Ectodermal cell (in vitro differentiated cells): ENCODE data around the gene DPCD.

ENCODE experiments used
- H3K27ac ChIP-seq: 2 replicates; pipeline ENCODE4 v1.7.0; 2013; ENCODE audit warnings: mild to moderate bottlenecking, low read depth, low read length; ENCODE audit not compliant: insufficient read depth, poor library complexity, severe bottlenecking
- H3K27me3 ChIP-seq: 2 replicates; pipeline ENCODE4 v1.7.0; 2013; ENCODE audit warnings: mild to moderate bottlenecking, low read length; ENCODE audit not compliant: insufficient read depth, control insufficient read depth, poor library complexity, severe bottlenecking
- H3K36me3 ChIP-seq: one replicate; pipeline ENCODE4 v1.7.0; 2013; ENCODE audit warnings: low read length; ENCODE audit not compliant: control insufficient read depth, insufficient read depth
- H3K4me1 ChIP-seq: one replicate; pipeline ENCODE4 v1.7.0; 2013; ENCODE audit warnings: low read length; ENCODE audit not compliant: control insufficient read depth, insufficient read depth
- H3K4me3 ChIP-seq: 2 replicates; pipeline ENCODE4 v1.7.0; 2013; ENCODE audit warnings: low read depth, low read length, control low read depth; ENCODE audit not compliant: insufficient read depth
- H3K9me3 ChIP-seq: 2 replicates; pipeline ENCODE4 v1.7.0; 2013; ENCODE audit warnings: mild to moderate bottlenecking, low read length, moderate library complexity; ENCODE audit not compliant: control insufficient read depth
- WGBS, 2 experiments: methylation state at CpG; one replicate each; pipeline ENCODE4 v1.1.7; 2013; ENCODE audit warnings: missing lambda C conversion rate in 2 of 2; 5-methylcytosine and 5-hydroxymethylcytosine counted together

Gene DPCD

GRCh38 chr10:101560298-101561067 lies 27.6 kb upstream of the DPCD start:
- no peaks in the 10 kb centered on the region for H3K9me3 ChIP-seq
- peaks cover 2% of the 10 kb centered on the region for H3K27me3 ChIP-seq
- H3K36me3 ChIP-seq, result no peaks in the 10 kb centered on the region
- no peaks in the 10 kb centered on the region for H3K4me1 ChIP-seq
- no peak overlapping the region for H3K4me3 ChIP-seq
- 82 to 89% methylated on average over 2 of the region's 2 CpGs for whole genome bisulfite sequencing, 2 experiments
- H3K27ac ChIP-seq, result no peak overlapping the region

- H3K27me3 ChIP-seq, result peaks cover 10% of the 10 kb centered on the region
- H3K4me1 ChIP-seq, result no peaks in the 10 kb centered on the region
- no peaks in the 10 kb centered on the region for H3K9me3 ChIP-seq
- 93 to 94% methylated on average over 15 of the region's 15 CpGs for WGBS, 2 experiments
- no peaks in the 10 kb centered on the region for H3K36me3 ChIP-seq
- no peak overlapping the region for H3K4me3 ChIP-seq
- H3K27ac ChIP-seq, result no peak overlapping the region
Measured at GRCh38 chr10:101561068-101561915, 26.8 kb upstream of the DPCD start.

- Histone ChIP-seq H3K27me3 (peaks cover 19% of the 10 kb centered on the region), H3K4me1 (no peaks in the 10 kb centered on the region), H3K27ac (no peak overlapping the region), H3K36me3 (no peaks in the 10 kb centered on the region), H3K9me3 (no peaks in the 10 kb centered on the region), H3K4me3 (no peak overlapping the region)
- WGBS, 2 experiments, result 95 to 97% methylated on average over 5 of the region's 5 CpGs
Measured at GRCh38 chr10:101562231-101562630, 25.9 kb upstream of the DPCD start.

- no peaks in the 10 kb centered on the region for H3K4me1 ChIP-seq
- H3K9me3 ChIP-seq, result no peaks in the 10 kb centered on the region
- H3K36me3 ChIP-seq, result no peaks in the 10 kb centered on the region
- H3K27ac ChIP-seq, result no peak overlapping the region
- no peak overlapping the region for H3K4me3 ChIP-seq
- peaks cover 27% of the 10 kb centered on the region for H3K27me3 ChIP-seq
- WGBS, 2 experiments, result 82 to 88% methylated on average over 2 to 3 of the region's 3 CpGs
Measured at GRCh38 chr10:101563007-101563406, 25.1 kb upstream of the DPCD start.

DNA sequence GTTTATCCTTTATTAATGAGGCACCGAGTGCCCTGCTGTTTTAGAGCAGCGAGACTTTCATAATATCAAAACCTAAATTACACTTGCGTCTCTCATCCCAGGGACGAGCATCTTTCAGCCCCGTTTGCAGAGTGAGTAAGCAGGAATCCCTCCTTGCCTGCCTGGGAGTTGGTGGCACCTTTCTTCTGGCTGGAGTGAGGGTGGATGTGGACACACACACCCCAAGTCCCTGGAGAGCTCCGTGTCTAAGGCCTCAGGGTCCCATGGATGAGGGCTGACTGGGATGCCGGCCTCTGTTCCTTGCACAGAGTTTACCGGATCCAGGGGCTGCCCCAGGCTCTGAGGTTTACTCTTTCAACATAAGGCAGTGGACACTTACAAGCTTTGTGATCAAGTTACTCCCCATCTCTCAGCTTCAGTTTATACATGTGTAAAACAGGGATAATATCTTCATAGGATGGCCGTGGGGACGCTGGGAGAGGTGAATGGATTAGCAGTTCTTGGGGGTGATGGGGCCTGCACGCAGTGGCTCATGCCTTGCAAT lies 24.6 kb upstream of the DPCD start:
- Histone ChIP-seq H3K36me3 (no peaks in the 10 kb centered on the region), H3K4me3 (no peak overlapping the region), H3K27me3 (peaks cover 33% of the 10 kb centered on the region), H3K4me1 (no peaks in the 10 kb centered on the region), H3K9me3 (no peaks in the 10 kb centered on the region), H3K27ac (no peak overlapping the region)
- 90% methylated on average over 11 of the region's 11 CpGs for WGBS, 2 experiments

DNA sequence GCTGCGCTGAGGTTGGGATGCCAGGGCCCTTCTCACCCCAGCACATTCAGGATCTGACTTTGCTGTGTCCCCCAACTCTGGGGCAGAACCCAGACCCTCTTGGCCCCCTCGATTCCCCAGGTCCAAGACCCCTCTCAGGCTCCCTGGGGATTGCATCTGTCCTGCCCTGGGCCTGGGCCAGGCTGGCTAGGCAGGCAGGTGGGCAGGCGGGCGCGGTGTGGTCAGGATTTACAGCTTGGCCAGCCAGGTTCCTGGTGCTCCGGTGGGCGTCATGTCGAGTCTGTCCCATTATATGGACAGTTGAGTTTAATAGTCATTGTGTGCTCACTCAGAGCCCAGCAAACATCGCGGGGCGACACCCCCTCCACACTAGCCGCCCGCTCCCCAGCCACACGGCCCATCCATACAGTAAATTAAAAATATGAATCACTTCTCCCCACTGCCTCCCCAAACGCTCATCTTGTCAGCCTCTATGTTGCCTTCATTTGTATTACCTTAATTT lies 23.6 kb upstream of the DPCD start:
- Histone ChIP-seq H3K36me3 (no peaks in the 10 kb centered on the region), H3K27me3 (peaks cover 42% of the 10 kb centered on the region)

DNA sequence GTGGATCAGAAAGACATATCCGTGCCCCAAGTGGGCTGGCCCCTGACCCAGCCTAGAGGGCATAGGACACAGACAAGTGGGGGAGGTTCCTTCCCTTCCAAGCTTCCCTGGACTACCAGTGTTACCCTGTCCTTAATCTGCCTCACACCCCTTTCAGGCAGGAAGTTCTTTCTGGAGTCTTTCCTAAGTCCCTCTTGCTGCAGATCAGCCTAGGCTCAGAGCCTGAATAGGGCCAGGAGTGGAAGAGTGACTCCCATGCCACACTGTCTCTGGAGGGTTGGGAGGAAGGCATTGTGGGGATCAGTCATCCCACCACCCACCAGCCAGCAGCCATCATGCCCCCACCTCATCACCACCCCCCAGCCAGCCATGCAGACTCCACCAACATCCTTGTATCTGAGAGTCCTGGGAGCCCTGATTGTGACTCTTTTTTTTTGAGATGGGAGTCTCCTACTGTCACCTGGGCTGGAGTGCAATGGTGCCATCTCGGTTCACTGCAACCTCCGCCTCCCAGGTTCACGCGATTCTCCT lies 22.7 kb upstream of the DPCD start:
- peaks cover under 1% of the 10 kb centered on the region for H3K4me1 ChIP-seq
- H3K4me3 ChIP-seq, result no peak overlapping the region
- no peak overlapping the region for H3K27ac ChIP-seq
- no peaks in the 10 kb centered on the region for H3K9me3 ChIP-seq
- no peaks in the 10 kb centered on the region for H3K36me3 ChIP-seq
- 90 to 95% methylated on average over 5 of the region's 5 CpGs for WGBS, 2 experiments
- peaks cover 51% of the 10 kb centered on the region for H3K27me3 ChIP-seq

More for the DNA sequence above, 23.6 kb upstream of the DPCD start:
- H3K9me3 ChIP-seq, result no peaks in the 10 kb centered on the region
- no peaks in the 10 kb centered on the region for H3K4me1 ChIP-seq
- no peak overlapping the region for H3K4me3 ChIP-seq
- 88 to 96% methylated on average over 14 to 15 of the region's 15 CpGs for WGBS, 2 experiments
- no peak overlapping the region for H3K27ac ChIP-seq

DNA sequence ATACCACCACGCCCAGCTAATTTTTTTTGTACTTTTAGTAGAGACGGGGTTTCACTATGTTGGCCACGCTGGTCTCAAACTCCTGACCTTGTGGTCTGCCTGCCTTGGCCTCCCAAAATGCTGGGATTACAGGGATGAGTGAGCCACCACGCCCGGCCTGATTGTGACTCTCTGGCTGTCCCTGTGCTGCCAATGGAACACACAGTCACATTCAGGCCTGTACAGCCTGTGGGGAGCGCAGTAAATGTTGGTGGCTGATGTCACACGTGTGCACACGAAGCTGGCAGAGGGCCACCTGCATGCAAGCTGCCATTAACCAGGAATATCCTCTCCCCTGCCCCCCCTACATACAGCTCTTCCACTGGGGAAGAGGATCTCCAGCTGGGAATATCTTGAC lies 22.2 kb upstream of the DPCD start:
- peaks cover 56% of the 10 kb centered on the region for H3K27me3 ChIP-seq
- WGBS, 2 experiments, result 83 to 93% methylated on average over 8 of the region's 8 CpGs
- no peak overlapping the region for H3K27ac ChIP-seq
- H3K9me3 ChIP-seq, result no peaks in the 10 kb centered on the region
- H3K36me3 ChIP-seq, result no peaks in the 10 kb centered on the region
- H3K4me3 ChIP-seq, result no peak overlapping the region
- H3K4me1 ChIP-seq, result peaks cover 5% of the 10 kb centered on the region

DNA sequence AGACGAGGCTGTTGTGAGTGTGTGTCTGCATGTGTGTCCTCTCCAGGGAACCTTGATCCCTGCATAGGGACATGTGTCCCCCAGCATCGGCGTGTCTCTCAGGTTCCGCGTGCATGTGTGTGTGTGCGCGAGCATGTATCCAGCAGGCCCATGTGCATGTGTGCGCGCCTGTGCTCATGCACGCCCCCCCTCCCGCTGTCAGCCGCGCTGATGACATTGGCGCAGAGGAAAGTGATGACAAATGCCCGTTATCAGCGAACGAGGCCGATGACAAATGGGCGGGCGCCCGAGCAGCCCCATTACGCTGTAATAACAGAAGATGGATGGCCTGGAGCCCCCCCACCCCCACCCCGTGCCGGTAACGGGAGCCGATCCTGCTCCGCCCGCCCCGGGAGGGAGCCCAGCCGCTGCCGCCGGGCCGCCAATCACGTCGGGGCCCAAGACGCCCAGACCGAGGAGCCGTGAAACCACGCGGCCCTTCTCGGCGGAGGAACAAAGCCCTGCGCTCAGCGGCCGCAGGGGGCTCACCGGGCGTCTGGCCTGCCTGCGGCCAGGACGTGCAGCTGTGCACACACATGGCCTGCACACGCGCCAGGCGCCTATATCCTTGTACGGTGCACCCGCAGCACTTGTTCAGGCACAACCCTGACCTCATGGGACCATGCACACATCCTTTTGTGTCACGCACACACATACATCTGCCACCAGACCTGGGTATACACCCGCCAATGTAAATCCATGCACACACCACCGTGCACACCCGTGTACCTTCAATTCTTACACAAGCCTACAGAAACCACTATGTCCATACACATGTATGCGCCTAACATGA lies 21.6 kb upstream of the DPCD start:
- Histone ChIP-seq H3K27me3 (peaks cover 62% of the 10 kb centered on the region), H3K4me3 (no peak overlapping the region), H3K27ac (no peak overlapping the region), H3K4me1 (peaks cover 7% of the 10 kb centered on the region), H3K9me3 (no peaks in the 10 kb centered on the region), H3K36me3 (no peaks in the 10 kb centered on the region)
- 50% methylated on average over 59 of the region's 59 CpGs for WGBS, 2 experiments
